ENCODE results near the gene LLGL2.

The LLGL2 gene

DNA sequence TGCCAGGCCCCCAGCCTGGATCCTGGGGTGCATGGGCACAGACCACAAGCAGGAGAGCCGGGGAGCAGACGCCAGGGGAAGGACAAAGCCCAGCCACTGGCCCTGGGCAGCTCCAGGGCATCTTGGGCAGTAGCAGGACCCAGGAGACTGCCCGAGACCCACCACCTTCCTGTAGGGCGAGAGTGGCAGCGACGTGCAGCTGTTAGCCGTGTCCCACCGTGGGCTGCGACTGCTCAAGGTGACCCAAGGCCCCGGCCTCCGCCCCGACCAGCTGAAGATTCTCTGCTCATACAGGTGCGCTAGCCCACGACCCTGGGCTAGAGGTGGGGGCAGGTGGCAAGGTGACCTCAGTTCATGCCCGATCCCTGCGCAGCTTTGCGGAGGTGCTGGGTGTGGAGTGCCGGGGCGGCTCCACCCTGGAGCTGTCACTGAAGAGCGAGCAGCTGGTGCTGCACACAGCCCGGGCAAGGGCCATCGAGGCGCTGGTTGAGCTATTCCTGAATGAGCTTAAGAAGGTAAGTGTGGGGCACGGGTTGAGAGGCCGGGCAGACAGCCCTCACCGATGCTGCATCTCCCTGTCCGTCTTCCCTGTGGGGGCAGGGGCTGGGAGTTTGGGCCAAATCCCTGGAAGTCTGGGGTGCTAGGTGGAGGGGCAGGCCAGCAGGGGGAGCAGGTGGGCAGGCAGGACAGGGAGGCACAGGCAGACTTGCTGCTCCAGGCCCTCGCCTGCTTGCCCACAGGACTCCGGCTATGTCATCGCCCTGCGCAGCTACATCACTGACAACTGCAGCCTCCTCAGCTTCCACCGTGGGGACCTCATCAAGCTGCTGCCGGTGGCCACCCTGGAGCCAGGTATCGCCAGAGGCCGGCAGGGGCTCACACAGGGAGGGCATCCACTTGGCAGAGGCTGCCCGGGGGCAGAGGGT is 94.3 kb downstream of the LLGL2 start:
- ATAC-seq: peak in 1 of 2 donors; percentile 14

DNA sequence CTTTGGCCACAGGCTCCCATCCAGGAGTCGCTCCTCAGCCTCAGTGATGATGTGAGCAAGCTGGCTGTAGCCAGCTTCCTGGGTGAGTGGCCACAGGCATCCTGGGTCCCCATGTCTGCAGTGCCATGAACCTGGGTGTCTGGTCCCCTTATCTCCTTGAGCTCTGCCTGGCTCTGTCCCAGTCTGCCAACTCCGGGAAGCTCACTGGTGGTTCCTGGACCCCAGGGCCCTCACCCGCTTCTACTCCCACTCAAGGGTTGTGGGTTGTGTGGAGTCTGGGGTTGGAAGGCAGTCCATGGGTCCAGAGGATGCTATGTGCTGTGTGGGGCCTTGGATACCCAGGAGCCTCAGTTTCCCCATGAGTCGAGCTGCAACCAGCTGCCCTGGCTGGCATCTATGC is 96.0 kb downstream of the LLGL2 start:
- ATAC-seq: no peak

- no peak for ATAC-seq
Observed at GRCh38 chr17:75622076-75622475, 96.6 kb downstream of the LLGL2 start.

DNA sequence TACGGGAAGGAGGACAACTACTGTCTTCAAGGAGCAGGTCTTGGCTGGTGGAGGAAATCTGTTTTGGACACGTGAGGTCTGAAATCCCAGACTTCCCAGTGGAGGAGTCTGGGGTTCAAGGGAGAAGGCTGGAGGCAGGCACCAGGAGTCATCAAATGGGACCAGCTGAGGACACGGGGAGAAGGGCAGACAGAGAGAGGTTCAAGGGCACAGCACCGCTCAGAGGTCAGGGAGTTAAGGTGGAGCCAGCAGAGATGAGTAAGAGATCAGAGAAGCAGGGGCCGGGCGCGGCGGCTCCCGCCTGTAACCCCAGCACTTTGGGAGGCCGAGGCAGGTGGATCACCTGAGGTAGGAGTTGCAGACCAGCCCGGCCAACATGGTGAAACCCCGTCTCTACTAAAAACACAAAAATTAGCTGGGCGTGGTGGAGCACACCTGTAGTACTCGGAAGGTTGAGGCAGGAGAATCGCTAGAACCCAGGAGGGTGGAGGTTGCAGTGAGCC is 97.3 kb downstream of the LLGL2 start:
- ATAC-seq: no peak

DNA sequence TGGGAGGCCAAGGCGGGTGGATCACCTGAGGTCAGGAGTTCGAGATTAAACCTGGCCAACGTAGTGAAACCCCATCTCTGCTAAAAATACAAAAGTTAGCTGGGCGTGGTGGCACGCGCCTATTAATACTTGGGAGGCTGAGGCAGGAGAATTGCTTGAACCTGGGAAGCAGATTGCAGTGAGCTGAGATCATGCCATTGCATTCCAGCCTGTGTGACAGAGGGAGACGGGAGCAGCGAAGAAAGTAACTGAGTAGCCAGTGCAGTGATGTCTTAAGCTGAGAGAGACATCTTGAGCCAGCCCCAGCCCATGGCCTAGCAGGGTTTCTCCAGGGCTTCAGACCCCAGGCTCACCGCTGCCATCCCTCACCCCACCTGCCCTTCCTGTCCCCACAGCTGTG is 97.9 kb downstream of the LLGL2 start:
- ATAC-seq: no peak

- no peak for ATAC-seq
Observed at GRCh38 chr17:75624021-75624420, 98.5 kb downstream of the LLGL2 start.
